Cardiac muscle cell (in vitro differentiated cells and primary cell): ENCODE measurements around the gene FPR2. TPM values are rescaled to one million over a fixed set of nuclear protein-coding genes. Genes with fewer than 3 reads are reported as not detected.
"Not testable (repeated sequence)": the region's sequence is repeated elsewhere in the genome, so short reads cannot be mapped to it uniquely, and the experiment has no call there.

Experiments
- DNase-seq, 2 donors: peaks; one replicate each; pipeline versions ENCODE4 v3.0.0 to v3.0.0-alpha.2; 2010 to 2017; ENCODE audit warnings: low read depth in 1 of 2, low spot score in 1 of 2
- H3K27ac ChIP-seq: fragments of 200-600 bp; sonication (generic); 2 replicates; pipeline ENCODE4 v1.5.1; 2016
- H3K27me3 ChIP-seq: fragments of 200-600 bp; sonication (generic); 2 replicates; pipeline ENCODE4 v1.6.0; 2016; ENCODE audit warnings: control low read depth
- H3K36me3 ChIP-seq: fragments of 200-600 bp; sonication (generic); 2 replicates; pipeline ENCODE4 v1.5.1; 2016; ENCODE audit warnings: control low read depth
- H3K4me1 ChIP-seq: fragments of 200-600 bp; sonication (generic); 2 replicates; pipeline ENCODE4 v1.8.1; 2017; ENCODE audit warnings: low read depth, mild to moderate bottlenecking, mixed run types
- H3K4me3 ChIP-seq: fragments of 200-600 bp; sonication (generic); 2 replicates; pipeline ENCODE4 v1.5.1; 2016; ENCODE audit warnings: mild to moderate bottlenecking
- H3K9me3 ChIP-seq: fragments of 200-600 bp; sonication (generic); 2 replicates; pipeline ENCODE4 v1.5.1; 2017; ENCODE audit warnings: low read depth, mild to moderate bottlenecking, control low read depth
- polyA plus RNA-seq: library from polyadenylated mRNA; unstranded; fragments of >200 nt; fragmentation: Nextera tagmentation; extraction: Ambion mirVana; gene quantifications from 2 replicates; pipeline ENCODE4 v1.2.1, GENCODE V29; 2016
- total RNA-seq: library from RNA; depleted of rRNA; stranded (reverse); fragments of >200 nt; gene quantifications from 2 replicates; pipeline ENCODE4 v1.2.3, GENCODE V29; 2016
- TF ChIP-seq, protein P1 (sequence below): IDR thresholded peaks from 2 replicates; pipeline ENCODE4 v1.5.1; 2012; ENCODE audit warnings: low read depth, mild to moderate bottlenecking, low read length

FPR2 gene
- total and polyA plus RNA-seq, 2 experiments from 2014 or later = not detected

DNA sequence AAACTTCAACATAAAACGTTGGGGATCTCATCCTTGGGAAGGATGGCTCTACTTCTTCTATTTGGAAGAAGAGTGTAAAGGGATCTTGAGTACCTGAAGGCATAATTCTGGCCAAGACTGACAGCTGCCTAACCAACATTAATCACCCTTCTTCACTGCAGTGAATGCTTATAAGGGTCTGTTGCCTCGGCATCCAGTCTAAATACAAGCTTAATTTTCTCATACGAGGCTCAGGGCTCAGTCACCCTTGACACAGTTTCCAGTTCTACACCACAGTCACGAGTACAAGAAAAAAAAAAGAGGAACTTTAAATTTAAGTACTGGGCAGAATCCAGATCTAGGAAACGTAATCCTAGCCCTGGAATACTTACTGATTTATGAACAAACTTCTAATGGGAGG is 43.0 kb downstream of the FPR2 start:
- no peaks in the 10 kb centered on the region for H3K4me1 ChIP-seq
- TF ChIP-seq, protein P1, sequence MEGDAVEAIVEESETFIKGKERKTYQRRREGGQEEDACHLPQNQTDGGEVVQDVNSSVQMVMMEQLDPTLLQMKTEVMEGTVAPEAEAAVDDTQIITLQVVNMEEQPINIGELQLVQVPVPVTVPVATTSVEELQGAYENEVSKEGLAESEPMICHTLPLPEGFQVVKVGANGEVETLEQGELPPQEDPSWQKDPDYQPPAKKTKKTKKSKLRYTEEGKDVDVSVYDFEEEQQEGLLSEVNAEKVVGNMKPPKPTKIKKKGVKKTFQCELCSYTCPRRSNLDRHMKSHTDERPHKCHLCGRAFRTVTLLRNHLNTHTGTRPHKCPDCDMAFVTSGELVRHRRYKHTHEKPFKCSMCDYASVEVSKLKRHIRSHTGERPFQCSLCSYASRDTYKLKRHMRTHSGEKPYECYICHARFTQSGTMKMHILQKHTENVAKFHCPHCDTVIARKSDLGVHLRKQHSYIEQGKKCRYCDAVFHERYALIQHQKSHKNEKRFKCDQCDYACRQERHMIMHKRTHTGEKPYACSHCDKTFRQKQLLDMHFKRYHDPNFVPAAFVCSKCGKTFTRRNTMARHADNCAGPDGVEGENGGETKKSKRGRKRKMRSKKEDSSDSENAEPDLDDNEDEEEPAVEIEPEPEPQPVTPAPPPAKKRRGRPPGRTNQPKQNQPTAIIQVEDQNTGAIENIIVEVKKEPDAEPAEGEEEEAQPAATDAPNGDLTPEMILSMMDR = no peak
- no peaks in the 10 kb centered on the region for H3K36me3 ChIP-seq
- no peak overlapping the region for H3K4me3 ChIP-seq
- H3K27ac ChIP-seq = no peak overlapping the region
- H3K9me3 ChIP-seq = no peaks in the 10 kb centered on the region
- peak in 1 of 2 donors; percentile 55 for DNase-seq
- no peaks in the 10 kb centered on the region for H3K27me3 ChIP-seq

DNA sequence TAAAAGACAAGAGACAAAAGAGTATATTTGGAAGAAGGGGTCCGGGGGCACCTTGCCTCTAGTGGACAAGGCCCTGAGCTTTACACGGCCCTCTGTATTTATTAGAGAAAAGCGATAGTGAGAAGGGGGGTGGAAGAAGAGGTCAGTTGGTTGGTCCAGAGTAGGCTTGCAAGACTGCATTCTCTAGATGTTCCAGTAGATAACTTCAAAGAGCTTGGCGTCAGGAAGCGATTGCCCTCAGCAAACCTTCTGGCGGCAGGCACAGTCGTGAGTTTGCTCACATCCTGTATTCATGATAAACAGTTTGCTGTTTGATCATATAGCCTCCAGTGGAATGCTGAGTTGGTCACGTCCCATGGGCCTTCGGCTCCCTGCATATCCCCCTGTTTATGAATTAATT is 43.8 kb downstream of the FPR2 start:
- peak in 1 of 2 donors; percentile 81 for DNase-seq
- H3K4me3 ChIP-seq, H3K36me3 ChIP-seq, H3K9me3 ChIP-seq, H3K27me3 ChIP-seq, H3K27ac ChIP-seq, H3K4me1 ChIP-seq: not testable (repeated sequence)

DNA sequence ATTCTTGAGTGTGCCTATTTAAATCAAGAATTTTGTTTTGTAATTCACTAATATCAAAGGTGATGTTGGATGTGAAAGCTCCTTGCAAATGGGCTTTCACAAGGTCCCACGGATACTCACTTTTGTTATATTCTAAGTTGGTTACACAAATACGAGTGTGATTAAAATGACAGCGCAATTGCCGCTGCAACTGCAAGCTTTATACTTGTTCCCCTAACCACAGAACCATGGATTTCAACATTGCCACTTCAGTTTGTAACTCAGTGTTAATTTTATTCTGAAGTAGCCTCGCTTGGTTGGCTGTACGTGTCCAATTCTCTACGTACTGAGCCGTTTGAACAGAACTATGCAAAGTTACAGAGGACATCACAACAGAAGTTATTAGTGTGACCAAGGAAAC is 44.4 kb downstream of the FPR2 start:
- not testable (repeated sequence) for H3K9me3 ChIP-seq, H3K4me1 ChIP-seq, DNase-seq, H3K27me3 ChIP-seq, H3K4me3 ChIP-seq, H3K27ac ChIP-seq, H3K36me3 ChIP-seq

DNA sequence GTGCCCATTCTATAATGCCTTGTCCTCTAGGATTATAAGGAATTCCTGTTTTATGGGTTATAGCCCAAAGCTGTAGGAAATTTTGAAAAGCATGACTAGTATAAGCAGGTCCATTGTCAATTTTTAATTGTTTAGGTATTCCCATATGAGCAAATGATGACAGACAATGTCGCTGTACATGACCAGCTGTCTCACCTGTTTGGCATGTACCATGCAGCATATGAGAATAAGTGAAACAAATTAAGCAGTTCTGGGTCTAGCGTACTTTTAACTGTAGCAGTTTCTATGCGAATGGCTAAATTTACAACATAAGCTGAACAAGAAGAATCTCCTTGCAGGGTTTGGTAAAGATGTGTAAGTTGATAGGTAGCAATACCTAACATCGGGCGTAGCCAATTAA is 45.6 kb downstream of the FPR2 start:
- H3K27ac ChIP-seq = not testable (repeated sequence)

DNA sequence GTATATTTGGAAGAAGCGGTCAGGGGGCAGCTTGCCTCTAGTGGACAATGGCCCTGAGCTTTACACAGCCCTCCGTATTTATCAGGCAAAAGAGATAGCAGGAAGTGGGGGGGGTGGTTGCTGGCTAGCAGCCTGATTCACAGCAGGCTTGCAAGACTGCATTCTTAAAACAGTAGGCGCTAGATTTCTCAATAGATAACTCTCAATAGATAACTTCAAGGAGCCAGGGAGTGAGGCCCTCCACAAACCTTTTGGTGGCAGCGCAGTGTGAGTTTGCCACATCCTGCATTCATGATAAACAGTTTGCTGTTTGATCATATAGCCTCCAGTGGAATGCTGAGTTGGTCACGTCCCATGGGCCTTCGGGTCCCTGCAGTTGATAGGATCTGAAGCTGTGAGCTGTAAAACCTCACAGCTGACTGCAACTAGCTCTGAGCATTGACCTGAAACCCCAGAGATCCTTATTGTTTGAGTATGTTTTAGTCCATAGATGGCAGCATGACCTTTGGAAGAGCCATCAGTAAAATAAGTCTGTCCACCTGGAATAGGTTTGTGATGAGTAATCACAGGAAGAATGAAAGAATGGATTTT is 46.2 kb downstream of the FPR2 start:
- Histone ChIP-seq H3K9me3 (no peaks in the 10 kb centered on the region), H3K36me3 (no peaks in the 10 kb centered on the region), H3K4me3 (no peak overlapping the region), H3K27me3 (no peaks in the 10 kb centered on the region), H3K4me1 (no peaks in the 10 kb centered on the region), H3K27ac (no peak overlapping the region)
- TF ChIP-seq, protein P1 = no peak
- DNase-seq = peak in 1 of 2 donors; percentile 73

More for the DNA sequence above, 45.6 kb downstream of the FPR2 start:
- not testable (repeated sequence) for H3K36me3 ChIP-seq, H3K9me3 ChIP-seq, H3K4me1 ChIP-seq, DNase-seq, H3K27me3 ChIP-seq, H3K4me3 ChIP-seq

DNA sequence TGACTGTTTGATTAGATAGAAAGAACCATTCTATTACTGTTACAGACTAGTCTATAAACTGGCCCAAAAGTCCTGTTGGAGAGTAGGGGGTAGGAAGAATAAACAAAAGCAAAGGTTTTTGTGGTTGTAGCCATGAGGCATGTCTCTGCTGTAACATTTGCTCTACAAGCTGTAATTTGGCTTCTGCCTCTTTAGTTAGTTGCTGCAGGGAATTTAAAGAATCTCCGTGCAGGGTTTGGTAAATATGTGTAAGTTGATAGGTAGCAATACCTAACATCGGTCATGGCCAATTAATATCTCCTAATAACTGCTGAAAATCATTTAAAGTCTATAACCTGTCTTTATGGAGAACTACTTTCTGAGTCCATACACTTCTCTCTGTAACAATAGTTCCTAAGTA is 46.9 kb downstream of the FPR2 start:
- H3K9me3 ChIP-seq = no peaks in the 10 kb centered on the region
- H3K4me1 ChIP-seq = no peaks in the 10 kb centered on the region
- no peaks in the 10 kb centered on the region for H3K27me3 ChIP-seq
- no peak for DNase-seq
- no peak overlapping the region for H3K4me3 ChIP-seq
- H3K27ac ChIP-seq = no peak overlapping the region
- TF ChIP-seq, protein P1 = no peak
- H3K36me3 ChIP-seq = no peaks in the 10 kb centered on the region

DNA sequence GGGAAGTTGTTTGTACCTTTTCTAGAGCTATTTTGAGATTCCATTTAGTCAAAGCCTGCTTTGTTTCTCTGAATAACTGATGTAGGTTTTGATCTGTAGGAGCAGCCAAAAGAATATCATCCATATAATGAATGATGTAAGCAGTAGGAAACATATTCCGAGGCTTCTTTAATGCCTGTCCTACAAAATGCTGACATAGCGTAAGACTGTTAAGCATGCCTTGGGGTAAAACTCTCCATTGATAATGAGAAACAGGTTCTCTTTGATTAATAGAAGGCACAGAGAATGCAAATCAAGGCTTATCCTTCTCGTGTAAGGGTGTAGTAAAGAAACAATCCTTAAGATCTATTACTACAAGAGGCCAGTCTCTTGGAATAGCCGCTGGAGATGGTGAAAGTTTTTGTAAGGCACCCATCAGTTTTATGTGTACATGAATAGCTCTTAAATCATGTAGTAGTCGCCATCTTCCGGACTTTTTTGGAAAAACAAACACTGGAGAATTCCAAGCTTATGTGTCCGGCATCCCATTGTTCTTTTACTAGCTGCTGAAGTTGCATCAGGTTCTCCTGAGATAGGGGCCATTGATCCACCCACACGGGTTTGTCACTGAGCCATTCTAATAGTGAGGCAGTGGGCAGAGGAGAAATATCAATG is 47.5 kb downstream of the FPR2 start:
- peak in 1 of 2 donors; percentile 87 for DNase-seq
- Histone ChIP-seq H3K36me3 (no peaks in the 10 kb centered on the region), H3K4me3 (no peak overlapping the region), H3K27ac (no peak overlapping the region), H3K27me3 (no peaks in the 10 kb centered on the region), H3K4me1 (no peaks in the 10 kb centered on the region), H3K9me3 (no peaks in the 10 kb centered on the region)
- TF ChIP-seq, protein P1 = peak; percentile 30
